Uterus (tissue), 4 donors: ENCODE data around the gene YWHAB. TPM values are rescaled to one million over a fixed set of nuclear protein-coding genes. Genes with fewer than 3 reads are reported as not detected.

Experiments
- DNase-seq, 2 donors: peaks; one replicate each; pipeline ENCODE4 v3.0.0-alpha.2; 2019 to 2020
- H3K27ac ChIP-seq, 2 donors: fragments of 200-600 bp; sonication (generic); 1 replicate in 1 of 2; 2 replicates in 1 of 2; pipeline ENCODE4 v1.5.1; 2016 to 2018
- H3K27me3 ChIP-seq, 2 donors: fragments of 200-600 bp; sonication (generic); one replicate each; pipeline ENCODE4 v1.5.1; 2018 to 2019; ENCODE audit warnings: control low read depth in 1 of 2
- H3K36me3 ChIP-seq, 2 donors: fragments of 200-600 bp; sonication (generic); one replicate each; pipeline ENCODE4 v1.5.1; 2019; ENCODE audit warnings: control low read depth in 1 of 2
- H3K4me1 ChIP-seq, 2 donors: fragments of 200-600 bp; sonication (generic); one replicate each; pipeline ENCODE4 v1.5.1; 2018 to 2019; ENCODE audit warnings: control low read depth in 1 of 2
- H3K4me3 ChIP-seq, 2 donors: fragments of 200-600 bp; sonication (generic); 1 replicate in 1 of 2; 2 replicates in 1 of 2; pipeline ENCODE4 v1.5.1; 2018 to 2019; ENCODE audit warnings: mild to moderate bottlenecking in 1 of 2
- H3K9me3 ChIP-seq, 2 donors: fragments of 200-600 bp; sonication (generic); one replicate each; pipeline ENCODE4 v1.5.1; 2019; ENCODE audit warnings: control low read depth in 1 of 2
- POLR2A ChIP-seq, 2 donors: fragments of 450-650 bp; IDR thresholded peaks; one replicate each; pipeline ENCODE4 v1.6.1; 2016; ENCODE audit warnings: antibody characterized with exemption in 2 of 2, mild to moderate bottlenecking in 1 of 2, moderate library complexity in 1 of 2
- intact Hi-C: fragments of 100-400 bp; cut with DNase I; formaldehyde crosslinking; loops from one replicate; pipeline ENCODE4 v1.15.1; 2023; ENCODE audit warnings: low total_unique reads
- total RNA-seq, 4 donors: library from RNA; depleted of rRNA in 3 of 4; stranded (reverse); fragments of >200 nt in 3 of 4; gene quantifications; one replicate each; pipeline versions ENCODE4 v1.1.0 to v1.2.4, GENCODE V29; 2014 to 2023
- TF ChIP-seq, protein P1 (sequence below), 4 experiments: fragments of 200-600 bp in 2 of 4; fragments of 450-650 bp in 2 of 4; sonication (generic) in 2 of 4; IDR thresholded peaks; one replicate each; pipeline ENCODE4 v1.5.1; 2016 to 2019; ENCODE audit warnings: antibody characterized with exemption in 4 of 4, mild to moderate bottlenecking in 2 of 4, moderate library complexity in 1 of 4
- donor health status: DM: yes; HTN: yes; CAD: no.

YWHAB gene
- total RNA-seq, 4 donors from 2014 or later, result 54.3 to 131 (median 108) TPM

DNA sequence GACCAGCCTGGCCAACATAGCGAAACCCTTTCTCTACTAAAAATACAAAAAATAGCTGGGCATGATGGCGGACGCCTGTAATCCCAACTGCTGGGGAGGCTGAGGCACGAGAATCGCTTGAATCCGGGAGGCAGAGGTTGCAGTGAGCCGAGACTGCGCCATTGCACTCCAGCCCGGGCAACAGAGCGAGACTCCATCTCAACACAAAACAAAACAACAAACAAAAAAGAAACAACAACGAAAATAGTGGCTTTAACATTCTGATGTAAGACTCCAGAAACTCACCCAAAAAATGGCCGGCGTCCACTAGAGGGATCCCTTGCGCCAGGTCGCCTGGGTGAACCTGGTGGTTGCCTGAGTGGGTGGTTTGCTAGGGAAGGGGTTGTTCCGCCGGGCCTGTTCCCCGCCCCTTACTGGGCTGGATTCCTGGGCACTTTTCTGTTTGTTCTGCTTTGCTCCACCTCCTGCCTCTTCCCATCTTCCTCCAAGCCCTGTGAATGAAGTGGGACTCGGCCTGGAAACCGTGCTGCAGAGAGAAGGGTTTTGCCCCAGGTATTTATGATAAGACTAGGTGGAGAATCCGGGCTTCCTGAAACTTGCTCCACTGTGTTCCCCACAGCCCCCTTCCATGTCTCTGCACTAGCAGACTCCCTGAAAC is 25.9 kb downstream of the YWHAB start:
- DNase-seq, result no peak
- Histone ChIP-seq H3K9me3 (no peaks in the 10 kb centered on the region), H3K4me3 (no peak overlapping the region), H3K36me3 (no peaks in the 10 kb centered on the region), H3K27ac (no peak overlapping the region), H3K4me1 (peaks cover 0 to 5% of the 10 kb centered on the region in 2 donors), H3K27me3 (no peaks in the 10 kb centered on the region)
- TF ChIP-seq POLR2A (IDR thresholded peaks at IDR 0.05), result no peak
- TF ChIP-seq, protein P1, sequence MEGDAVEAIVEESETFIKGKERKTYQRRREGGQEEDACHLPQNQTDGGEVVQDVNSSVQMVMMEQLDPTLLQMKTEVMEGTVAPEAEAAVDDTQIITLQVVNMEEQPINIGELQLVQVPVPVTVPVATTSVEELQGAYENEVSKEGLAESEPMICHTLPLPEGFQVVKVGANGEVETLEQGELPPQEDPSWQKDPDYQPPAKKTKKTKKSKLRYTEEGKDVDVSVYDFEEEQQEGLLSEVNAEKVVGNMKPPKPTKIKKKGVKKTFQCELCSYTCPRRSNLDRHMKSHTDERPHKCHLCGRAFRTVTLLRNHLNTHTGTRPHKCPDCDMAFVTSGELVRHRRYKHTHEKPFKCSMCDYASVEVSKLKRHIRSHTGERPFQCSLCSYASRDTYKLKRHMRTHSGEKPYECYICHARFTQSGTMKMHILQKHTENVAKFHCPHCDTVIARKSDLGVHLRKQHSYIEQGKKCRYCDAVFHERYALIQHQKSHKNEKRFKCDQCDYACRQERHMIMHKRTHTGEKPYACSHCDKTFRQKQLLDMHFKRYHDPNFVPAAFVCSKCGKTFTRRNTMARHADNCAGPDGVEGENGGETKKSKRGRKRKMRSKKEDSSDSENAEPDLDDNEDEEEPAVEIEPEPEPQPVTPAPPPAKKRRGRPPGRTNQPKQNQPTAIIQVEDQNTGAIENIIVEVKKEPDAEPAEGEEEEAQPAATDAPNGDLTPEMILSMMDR (IDR thresholded peaks at IDR 0.05), result peak in 2 of 4 experiments; percentile 7 to 12
- intact Hi-C loops, result no loop called here

DNA sequence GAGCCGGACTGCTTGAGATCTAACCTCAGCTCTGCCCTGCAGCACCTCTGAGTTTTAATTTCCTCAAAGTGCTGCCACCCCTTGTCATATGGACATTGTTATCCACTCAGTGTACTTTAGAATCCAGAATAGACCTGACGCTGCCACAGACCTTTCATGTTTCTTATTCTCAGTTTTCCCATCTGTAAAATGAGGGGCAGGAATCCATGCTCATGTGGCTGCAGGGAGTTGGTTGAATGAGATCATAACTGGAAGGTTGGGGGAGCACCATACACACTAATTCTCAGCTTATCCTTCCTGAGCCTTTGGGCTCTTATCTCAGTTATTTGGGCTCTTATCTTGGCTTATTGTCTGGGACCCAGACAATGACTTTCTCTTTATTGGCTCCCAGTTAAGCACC is 26.7 kb downstream of the YWHAB start:
- H3K4me3 ChIP-seq, result no peak overlapping the region
- H3K4me1 ChIP-seq, result peaks cover 0 to 5% of the 10 kb centered on the region in 2 donors
- H3K9me3 ChIP-seq, result no peaks in the 10 kb centered on the region
- no peaks in the 10 kb centered on the region for H3K36me3 ChIP-seq
- intact Hi-C loops, result no loop called here
- no peak for TF ChIP-seq POLR2A (IDR thresholded peaks at IDR 0.05)
- TF ChIP-seq, protein P1 (IDR thresholded peaks at IDR 0.05), result no peak
- H3K27me3 ChIP-seq, result no peaks in the 10 kb centered on the region
- no peak for DNase-seq
- H3K27ac ChIP-seq, result no peak overlapping the region

DNA sequence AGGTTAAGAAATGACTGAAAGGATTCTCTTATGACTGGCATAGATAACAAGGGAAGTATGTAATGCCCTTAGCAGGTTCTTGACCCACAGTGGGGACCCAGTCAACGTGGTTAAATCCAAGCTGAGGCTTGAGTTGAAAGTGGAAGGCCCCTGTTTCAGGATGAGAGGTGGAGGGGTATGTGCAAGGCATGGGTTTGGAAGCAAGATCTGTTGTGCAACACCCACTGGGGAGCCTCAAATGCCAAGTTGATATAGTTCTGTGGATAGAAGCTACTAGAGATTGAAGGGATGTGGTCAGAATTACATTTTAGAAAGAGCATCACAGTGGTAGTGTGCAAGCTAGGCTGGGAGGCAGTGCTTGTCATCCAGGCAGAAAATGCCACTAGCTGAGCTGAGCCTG is 29.4 kb downstream of the YWHAB start:
- Histone ChIP-seq H3K36me3 (no peaks in the 10 kb centered on the region), H3K4me3 (no peak overlapping the region), H3K27me3 (no peaks in the 10 kb centered on the region), H3K27ac (no peak overlapping the region), H3K4me1 (peaks cover 0 to 5% of the 10 kb centered on the region in 2 donors), H3K9me3 (no peaks in the 10 kb centered on the region)
- TF ChIP-seq POLR2A (IDR thresholded peaks at IDR 0.05), result no peak
- TF ChIP-seq, protein P1 (IDR thresholded peaks at IDR 0.05), result no peak
- intact Hi-C loops, result no loop called here
- no peak for DNase-seq

DNA sequence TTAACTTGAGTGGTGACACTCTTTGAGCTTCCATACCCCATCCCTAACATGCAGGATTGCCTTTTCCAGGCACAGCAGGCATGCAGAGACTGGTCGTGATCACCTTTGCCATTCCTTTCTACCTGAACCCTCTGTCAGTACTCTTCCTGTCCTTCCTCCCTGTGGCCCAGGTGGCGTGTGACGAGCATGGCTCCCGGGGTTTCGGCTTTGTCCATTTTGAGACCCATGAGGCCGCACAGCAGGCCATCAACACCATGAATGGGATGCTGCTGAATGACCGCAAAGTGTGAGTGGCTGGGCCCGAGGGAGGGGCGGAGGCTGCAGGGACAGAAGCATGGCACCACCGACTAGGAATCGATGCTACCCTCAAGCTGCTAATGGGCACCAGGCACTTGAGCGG is 31.1 kb downstream of the YWHAB start:
- Histone ChIP-seq H3K36me3 (no peaks in the 10 kb centered on the region), H3K4me3 (no peak overlapping the region), H3K27ac (no peak overlapping the region), H3K9me3 (no peaks in the 10 kb centered on the region), H3K4me1 (no peaks in the 10 kb centered on the region), H3K27me3 (no peaks in the 10 kb centered on the region)
- no peak for DNase-seq
- no peak for TF ChIP-seq POLR2A (IDR thresholded peaks at IDR 0.05)
- TF ChIP-seq, protein P1 (IDR thresholded peaks at IDR 0.05), result no peak
- intact Hi-C loops, result no loop called here

DNA sequence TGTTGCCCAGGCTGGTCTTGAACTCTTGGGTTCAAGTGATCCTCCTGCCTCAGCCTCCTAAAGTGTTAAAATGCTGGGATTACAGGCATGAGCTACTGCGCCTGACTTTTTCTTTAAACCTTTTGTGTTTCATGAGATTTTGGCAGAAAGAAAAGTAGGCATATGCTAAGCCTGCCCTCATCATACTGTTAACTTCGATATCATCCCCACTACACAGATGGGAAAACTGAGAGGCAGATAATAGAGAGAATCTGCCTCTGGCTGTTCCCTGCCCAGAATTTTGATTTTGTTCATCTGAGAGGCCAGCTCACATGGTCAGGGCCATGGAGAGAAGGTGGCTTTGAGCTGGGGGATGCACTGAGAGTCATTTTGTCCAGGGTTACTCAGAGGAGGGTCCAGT is 31.9 kb downstream of the YWHAB start:
- Histone ChIP-seq H3K27ac (no peak overlapping the region), H3K27me3 (no peaks in the 10 kb centered on the region), H3K4me1 (no peaks in the 10 kb centered on the region), H3K36me3 (no peaks in the 10 kb centered on the region), H3K9me3 (no peaks in the 10 kb centered on the region), H3K4me3 (no peak overlapping the region)
- intact Hi-C loops, result no loop called here
- TF ChIP-seq, protein P1 (IDR thresholded peaks at IDR 0.05), result no peak
- TF ChIP-seq POLR2A (IDR thresholded peaks at IDR 0.05), result no peak
- no peak for DNase-seq
